ENCODE data around the gene PPP2R5C.
A peak's percentile ranks its signal among the peaks of the same experiment; 100 is the strongest.

PPP2R5C gene

GRCh38 chr14:101845896-101846295 lies 84.4 kb downstream of the PPP2R5C start:
- DNase-seq, result no peak

DNA sequence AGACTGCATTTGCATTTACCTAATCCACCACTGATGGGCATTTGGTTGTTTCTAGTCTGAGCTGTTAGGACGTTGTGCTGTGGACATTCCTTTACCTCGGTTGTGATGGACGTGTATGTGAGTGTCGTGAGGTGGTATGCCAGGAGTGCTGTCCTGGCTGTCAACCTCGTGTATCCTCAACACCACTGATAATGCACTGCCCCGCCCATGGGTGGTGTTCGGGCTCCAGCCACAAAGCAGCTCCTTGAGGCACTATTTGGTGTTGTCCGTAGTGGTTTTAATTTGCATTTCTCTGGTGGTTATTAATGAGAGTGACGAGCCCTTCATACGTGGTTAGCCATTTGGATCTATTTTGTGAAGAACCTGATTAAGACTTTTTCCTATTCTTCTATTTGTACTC lies 87.6 kb downstream of the PPP2R5C start:
- peak; percentile 65 for DNase-seq

DNA sequence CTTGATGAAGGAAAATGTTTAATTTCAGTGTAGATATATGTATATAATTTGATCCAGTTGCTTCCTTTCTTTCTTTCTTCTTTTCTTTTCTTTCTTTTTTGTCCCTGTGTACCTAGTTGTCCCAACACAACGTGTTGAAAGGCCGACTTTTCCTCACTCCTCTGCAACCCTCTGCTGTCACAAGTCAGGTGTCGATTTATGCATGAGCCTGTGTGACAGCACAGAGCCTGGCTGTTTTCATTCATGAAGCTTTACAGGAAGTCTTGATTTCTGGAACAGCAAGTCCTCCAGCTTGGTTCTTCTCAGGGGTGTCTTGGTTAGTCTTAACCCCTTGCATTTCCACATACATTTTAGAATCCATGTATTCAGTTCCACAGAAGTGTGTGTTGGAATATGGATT lies 88.1 kb downstream of the PPP2R5C start:
- DNase-seq, result no peak

GRCh38 chr14:101851183-101851582 lies 89.7 kb downstream of the PPP2R5C start:
- DNase-seq, result no peak

DNA sequence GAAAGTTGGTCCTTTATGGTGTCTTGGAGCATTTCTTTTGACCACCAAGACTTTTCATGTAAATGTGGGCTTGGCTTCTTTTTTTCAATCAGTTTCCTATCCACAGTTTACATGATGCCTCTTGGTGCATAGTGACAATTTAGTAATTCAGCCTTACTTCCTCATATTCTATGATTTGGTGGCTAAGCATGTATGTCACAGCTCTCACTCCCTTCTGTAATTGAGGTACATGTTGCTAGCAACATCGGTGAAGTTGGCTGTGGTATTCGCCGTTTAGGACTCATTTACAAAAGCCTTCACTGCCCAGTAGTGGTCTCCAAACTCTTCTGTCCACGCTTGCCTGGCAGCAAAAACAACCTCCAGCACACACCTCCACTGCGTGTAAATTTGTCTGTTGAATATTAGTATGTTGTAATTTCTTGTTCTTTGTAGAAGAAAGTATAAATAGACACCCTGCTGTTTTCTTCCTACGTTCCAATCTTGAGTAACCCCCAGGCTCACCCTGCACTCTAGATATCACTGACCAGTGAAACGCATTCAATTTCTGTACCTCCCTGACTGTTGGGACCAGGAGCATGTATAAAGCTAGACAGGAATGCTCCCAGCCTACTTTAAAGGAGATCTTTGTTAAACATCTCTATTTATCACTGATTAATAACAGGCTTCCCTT lies 90.4 kb downstream of the PPP2R5C start:
- no peak for DNase-seq

DNA sequence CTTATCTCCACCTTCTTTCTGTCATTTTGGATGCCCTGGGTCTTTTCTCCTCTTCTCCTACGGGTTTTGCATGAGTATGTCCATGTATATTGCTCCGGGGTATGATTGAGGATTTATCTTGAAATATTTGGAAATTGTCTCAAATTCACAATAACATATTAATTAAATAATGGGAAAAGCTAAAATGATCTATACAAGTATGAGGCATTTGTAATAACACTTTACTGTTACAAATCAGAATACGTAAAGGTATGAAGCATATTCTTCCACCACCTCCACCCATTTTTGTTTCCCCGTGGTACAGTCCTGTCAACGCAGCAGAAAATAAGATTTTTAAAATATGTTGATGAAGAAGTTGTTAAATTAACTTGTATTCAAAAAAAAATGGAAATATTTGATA lies 91.3 kb downstream of the PPP2R5C start:
- DNase-seq, result no peak

DNA sequence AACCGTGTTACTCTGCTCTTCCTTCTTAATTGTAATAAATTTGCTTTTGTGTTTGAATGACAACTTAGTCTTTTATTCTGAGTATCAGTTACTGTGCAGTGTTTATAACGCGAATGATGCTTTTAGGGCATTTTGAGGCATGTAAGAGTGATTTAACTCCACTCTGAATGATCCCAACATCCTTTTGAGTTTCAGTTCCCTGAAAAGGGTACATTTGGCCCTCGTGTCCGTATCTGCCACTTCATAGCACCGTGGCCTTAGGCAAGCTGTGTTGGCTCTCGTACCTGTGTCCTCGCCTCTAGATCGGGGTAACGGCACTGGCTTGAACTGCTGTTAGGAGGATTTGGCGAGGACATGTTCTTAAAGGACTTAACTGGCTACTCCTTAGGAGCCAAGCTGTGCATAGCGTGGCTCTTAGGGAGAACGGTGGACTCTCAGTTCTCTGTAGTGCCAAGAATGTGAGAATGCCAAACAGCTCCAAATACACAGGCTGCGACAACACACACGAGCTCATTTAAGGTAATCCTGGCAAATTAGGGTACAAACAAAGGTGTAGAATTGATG lies 92.0 kb downstream of the PPP2R5C start:
- no peak for DNase-seq

- DNase-seq, result no peak
Observed at GRCh38 chr14:101854366-101854765, 92.9 kb downstream of the PPP2R5C start.

DNA sequence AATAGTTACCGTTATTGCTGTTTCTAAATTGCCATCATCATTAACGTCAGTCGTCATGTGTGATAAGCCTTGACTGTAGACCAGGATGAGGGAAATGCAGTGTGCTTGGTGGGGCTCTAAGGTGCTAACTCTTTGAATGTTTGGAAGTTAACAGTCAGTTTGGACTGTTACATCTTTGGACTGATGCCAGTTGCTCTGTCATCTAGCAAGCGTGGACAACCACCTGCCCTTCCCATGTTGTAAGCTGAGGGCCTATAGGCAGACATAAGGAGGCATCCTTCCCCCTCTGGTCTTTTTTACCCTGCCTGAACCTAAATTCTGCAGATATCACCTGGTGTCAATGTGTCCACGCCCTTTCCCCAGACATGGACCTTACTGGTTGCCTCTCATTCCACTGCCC lies 94.4 kb downstream of the PPP2R5C start:
- DNase-seq, result no peak

- DNase-seq, result no peak
Observed at GRCh38 chr14:101856536-101856935, 95.0 kb downstream of the PPP2R5C start.

GRCh38 chr14:101857226-101857625 lies 95.7 kb downstream of the PPP2R5C start:
- DNase-seq, result no peak

DNA sequence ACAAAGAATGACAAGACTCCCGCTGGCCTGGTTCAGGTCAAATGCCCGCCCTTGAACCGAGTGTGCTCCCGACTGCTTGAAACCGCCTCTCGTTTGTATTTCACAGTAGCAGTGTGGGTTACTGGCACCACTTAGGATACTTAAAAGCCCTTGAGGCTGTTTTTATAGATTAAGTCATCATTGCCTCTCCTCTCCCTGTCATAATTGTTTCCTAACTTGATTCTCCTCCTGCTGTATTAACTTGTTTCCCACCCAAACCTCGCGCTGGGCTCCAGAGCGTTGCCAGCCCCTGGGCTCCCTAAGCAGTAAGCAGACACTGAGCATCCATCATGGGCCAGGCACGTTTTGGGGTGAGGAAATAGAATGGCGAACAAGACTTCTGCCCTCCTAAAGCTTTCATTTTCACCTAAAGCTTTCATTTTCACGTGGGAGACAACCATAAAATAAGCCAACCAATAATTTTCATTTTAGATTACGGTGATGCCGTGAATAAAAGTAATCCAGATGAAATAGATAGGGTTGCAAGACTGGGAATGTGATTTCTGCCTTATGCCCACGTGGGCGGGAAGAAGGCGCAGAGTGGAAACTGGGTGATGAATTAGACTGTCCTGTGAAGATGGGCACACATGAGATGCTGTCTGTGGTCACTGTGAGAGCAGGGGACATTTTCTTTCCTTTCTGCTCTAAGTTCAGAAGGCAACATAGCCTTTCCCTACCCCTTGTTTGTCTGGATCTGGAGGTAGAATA lies 97.5 kb downstream of the PPP2R5C start:
- DNase-seq, result no peak

DNA sequence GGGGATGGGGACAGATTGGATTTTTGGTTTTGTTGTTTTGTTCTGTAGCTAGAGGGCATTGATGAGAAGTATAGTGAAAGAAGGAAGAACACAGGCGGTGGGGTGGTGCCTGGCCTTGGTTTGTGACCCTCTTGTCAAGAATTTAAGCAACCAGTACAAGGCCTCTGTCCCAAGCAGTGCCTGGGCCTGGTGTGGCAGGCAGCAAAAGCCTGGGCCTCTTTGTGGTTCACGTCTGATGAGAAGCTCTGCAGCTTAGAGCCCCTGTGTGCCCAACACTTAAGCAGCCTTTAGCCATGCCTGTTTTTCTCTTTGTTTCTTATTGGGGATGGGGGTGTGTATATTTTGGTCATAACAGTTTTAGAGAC lies 98.0 kb downstream of the PPP2R5C start:
- no peak for DNase-seq

GRCh38 chr14:101859958-101860357 lies 98.4 kb downstream of the PPP2R5C start:
- no peak for DNase-seq

DNA sequence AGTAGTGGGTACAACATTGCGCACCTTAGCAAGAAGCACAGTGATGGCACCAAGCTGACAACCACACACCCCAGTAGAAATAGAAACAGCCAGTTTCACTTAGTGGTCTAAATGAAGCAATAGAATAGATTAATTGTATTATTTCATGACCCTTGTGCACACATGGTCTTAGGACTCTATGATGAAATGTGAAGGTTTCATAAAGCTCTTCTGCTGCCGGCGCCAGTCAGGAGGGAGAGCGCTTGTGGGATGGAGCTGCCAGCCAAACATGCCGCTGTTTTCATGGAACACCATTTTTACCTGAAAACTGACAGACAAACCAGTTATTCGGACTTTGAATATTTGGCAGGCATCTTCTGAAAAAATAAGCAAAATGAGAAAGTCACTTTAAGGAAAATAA lies 100.0 kb downstream of the PPP2R5C start:
- no peak for DNase-seq

GRCh38 chr14:101862177-101862576 lies 100.7 kb downstream of the PPP2R5C start:
- DNase-seq, result no peak

- DNase-seq, result no peak
Observed at GRCh38 chr14:101862711-101863110, 101.2 kb downstream of the PPP2R5C start.

DNA sequence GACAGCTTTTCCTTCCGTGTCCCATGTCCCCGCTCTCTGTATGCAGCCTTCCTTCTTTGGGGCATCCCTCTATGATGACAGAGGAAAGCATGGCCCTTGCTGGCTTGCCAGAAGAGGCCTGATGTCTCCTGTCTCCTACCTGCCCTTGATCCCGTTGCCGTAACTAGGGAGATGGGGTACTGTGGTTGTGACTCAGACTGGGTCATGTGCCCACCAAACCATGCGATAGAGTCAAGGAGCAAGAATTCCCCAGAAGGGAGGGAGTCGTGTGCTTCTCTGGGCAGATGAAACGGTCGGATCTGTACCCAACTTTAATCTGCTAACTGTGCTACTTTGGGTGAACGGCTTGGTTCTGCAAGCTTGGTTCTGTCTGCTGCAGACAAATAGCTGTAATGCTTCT lies 103.8 kb downstream of the PPP2R5C start:
- no peak for DNase-seq

GRCh38 chr14:101867854-101868253 lies 106.3 kb downstream of the PPP2R5C start:
- DNase-seq, result no peak

- DNase-seq, result no peak
Observed at GRCh38 chr14:101869217-101869616, 107.7 kb downstream of the PPP2R5C start.

DNA sequence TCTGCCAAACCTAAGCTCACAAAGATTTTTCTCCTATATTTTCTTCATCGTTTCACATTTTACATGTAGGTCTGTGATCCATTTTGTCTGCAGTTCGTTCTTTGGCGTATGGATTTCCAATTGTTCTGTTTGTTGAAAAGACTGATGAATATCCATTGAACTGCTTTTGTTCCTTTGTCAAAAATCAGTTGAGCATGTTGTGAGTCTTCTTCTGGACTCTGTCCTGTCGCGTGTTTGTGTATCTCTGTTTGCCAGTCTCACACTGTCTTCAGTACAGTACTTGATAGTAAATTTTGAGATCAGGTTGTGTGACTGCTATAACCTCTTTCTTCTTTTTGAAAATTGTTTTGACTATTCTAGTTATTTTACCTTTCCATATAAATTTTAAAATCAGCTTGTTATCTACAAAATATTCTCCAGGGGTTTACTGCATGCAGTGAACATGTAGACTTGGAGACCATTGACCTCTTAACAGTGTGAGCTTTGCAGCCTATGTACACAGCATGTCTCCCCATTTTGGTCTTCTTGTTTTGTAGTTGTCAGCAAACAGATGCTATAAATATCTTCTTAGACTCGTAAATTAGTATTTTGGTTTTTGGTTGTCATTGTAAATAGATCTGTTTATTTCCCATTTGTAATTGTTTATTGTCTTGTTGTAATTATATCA lies 108.9 kb downstream of the PPP2R5C start:
- DNase-seq, result no peak

DNA sequence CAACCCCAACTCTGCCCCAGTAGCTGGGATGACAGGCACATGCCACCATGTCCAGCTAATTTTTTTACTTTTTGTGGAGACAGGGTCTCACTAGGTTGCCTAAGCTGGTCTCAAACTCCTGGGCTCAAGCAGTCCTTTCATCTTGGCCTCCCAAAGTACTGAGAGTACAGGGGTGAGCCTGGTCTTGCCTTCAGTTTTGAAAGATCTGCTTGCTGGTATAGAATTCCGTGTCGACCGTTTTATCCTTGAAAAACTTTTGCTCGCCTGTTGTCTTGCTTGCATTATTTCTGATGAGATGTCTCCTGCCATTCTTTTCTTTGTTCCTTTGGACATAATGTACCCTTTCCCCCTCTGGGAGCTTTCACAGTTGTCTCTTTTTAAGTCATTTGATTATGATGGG lies 110.8 kb downstream of the PPP2R5C start:
- no peak for DNase-seq

DNA sequence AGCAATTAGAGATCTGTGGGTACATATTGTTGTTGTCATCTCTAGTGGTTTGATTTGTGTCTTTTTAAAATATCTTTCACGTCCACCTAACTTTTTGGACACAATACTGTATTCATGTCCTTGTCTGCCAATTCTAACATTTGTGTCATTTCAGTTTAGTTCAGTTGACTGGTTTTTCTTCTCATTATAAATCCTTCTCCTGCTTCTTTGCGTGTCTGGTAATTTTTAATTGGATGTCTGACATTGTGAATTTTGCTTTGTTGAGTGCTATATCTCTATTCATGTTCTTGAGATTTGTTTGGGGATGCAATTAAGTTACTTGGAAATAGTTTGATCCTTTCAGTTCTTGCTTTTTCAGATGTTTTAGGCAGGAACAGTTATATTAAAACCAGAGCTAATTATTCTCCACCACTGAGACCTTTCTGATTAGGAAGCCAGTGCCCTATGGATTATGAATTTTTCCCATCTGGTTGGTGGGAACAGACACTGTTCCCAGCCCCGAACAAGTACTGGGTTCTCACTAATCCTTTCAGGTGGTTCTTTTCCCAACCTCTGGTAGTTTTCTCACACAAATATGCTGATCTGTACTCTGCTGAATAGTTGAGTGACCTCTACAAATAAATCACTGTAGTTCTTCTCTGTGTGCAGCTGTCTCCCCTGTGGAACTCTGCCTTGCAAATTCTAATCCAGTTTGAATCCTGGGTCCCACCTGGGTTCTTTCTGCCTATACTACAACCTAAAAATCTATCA lies 111.7 kb downstream of the PPP2R5C start:
- DNase-seq, result no peak
